ENCODE data around the gene CORO2A. TPM values are rescaled to one million over a fixed set of nuclear protein-coding genes. Genes with fewer than 3 reads are reported as not detected.

CORO2A gene
- total RNA-seq, 6 experiments from 2014 or later = 0.84 to 2.4 (median 1.1) TPM

DNA sequence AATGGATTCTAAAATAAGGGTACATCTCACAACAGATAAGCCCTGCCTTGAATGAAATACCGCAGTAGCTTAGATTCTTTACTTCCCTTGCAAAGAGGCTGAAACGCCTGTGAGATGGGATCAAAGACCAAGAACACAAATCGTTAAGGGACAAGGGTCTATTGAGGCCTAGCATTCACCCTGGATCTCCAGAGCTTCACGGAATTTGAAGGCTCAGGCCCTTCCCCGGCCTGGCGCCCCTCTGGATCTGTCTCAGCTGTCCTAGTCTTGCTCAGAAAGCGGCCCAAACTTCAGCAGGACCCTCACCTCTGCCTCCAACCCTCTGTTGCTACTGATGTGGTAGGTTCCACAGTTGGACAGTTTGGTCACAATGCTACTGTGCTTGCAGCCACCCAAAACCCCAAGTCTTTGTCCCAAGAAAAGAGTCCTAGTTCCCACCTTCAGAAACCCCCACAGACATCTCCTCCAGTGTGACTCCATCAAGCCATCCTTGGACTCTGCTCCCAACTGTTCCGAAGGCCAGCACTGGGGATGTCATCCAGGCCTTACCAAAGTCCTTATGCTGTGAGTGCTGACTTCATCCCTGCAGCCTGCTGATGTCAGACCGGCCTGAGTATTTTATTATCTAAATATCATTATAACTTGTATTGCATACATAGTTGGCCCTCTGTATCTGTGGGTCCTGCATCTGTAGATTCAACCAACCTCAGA is 9.4 kb downstream of the CORO2A start:
- TF ChIP-seq, protein P1, sequence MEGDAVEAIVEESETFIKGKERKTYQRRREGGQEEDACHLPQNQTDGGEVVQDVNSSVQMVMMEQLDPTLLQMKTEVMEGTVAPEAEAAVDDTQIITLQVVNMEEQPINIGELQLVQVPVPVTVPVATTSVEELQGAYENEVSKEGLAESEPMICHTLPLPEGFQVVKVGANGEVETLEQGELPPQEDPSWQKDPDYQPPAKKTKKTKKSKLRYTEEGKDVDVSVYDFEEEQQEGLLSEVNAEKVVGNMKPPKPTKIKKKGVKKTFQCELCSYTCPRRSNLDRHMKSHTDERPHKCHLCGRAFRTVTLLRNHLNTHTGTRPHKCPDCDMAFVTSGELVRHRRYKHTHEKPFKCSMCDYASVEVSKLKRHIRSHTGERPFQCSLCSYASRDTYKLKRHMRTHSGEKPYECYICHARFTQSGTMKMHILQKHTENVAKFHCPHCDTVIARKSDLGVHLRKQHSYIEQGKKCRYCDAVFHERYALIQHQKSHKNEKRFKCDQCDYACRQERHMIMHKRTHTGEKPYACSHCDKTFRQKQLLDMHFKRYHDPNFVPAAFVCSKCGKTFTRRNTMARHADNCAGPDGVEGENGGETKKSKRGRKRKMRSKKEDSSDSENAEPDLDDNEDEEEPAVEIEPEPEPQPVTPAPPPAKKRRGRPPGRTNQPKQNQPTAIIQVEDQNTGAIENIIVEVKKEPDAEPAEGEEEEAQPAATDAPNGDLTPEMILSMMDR (IDR thresholded peaks at IDR 0.05) = no peak
- H3K27me3 Mint-ChIP-seq (ENCODE audit: insufficient read depth) = peaks cover 2% of the 10 kb centered on the region
- H3K36me3 Mint-ChIP-seq (ENCODE audit: low read depth) = no peaks in the 10 kb centered on the region
- H3K4me3 Mint-ChIP-seq = no peak overlapping the region
- DNase-seq = no peak
- H3K4me1 Mint-ChIP-seq (ENCODE audit: low read depth) = no peaks in the 10 kb centered on the region
- H3K9me3 Mint-ChIP-seq = no peaks in the 10 kb centered on the region
- no peak overlapping the region for H3K27ac Mint-ChIP-seq

DNA sequence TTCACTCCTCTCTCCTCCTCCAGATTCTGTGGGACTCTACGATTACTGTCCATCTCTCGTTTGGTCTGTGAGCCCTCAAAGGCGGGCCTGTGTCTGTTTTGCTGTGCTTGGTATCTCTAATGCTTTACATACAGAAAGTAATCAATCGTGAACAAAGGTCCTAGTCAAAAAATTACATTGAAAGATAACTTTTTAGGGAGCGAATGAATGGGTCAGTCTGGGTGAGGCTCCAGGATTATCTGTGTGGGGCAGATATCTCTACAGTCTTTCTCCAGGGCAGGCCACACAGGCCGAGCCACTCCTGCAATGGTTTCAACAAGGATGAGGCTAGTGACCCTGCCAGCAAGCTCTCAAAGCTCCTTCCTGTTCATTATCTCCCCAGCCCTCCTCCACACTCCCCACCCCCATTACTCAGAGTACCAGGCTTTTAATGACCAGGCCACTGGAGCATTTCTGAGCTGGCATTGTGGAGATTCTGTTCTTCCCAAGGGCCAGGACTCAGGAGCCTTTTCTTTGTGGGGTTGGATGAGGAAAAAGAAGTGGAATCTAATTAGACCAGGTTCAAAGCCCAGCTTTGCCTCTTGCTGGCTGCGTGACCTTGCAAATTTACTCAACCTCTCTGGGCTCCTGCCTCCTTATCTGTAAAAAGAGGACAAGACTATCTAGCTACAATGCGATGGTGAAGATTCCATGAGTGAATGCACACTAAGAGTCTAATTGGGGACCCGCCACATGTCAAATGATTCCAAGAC is 10.2 kb downstream of the CORO2A start:
- H3K27ac Mint-ChIP-seq = no peak overlapping the region
- H3K36me3 Mint-ChIP-seq (ENCODE audit: low read depth) = no peaks in the 10 kb centered on the region
- no peaks in the 10 kb centered on the region for H3K4me1 Mint-ChIP-seq (ENCODE audit: low read depth)
- no peak for DNase-seq
- TF ChIP-seq, protein P1 (IDR thresholded peaks at IDR 0.05) = no peak
- no peak overlapping the region for H3K4me3 Mint-ChIP-seq
- no peaks in the 10 kb centered on the region for H3K9me3 Mint-ChIP-seq
- peaks cover 2% of the 10 kb centered on the region for H3K27me3 Mint-ChIP-seq (ENCODE audit: insufficient read depth)

DNA sequence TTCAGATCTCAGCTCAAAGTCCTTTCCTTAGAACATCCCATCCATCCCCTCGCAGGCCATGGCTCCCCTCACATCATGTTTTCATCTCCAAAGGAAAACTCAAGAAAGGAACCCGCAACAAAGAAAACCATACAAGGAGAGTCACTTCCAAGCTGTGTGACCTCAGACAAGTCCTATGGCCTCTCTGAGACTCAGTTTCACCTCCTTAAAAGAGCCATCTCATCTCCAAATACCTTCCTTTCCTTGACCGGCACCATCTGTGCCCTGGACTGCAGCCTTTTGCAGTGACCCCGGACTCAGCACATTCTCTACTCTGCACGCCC is 10.7 kb downstream of the CORO2A start:
- Mint-ChIP-seq H3K9me3 (no peaks in the 10 kb centered on the region), H3K27me3 (ENCODE audit: insufficient read depth) (peaks cover 2% of the 10 kb centered on the region), H3K4me3 (no peak overlapping the region)

DNA sequence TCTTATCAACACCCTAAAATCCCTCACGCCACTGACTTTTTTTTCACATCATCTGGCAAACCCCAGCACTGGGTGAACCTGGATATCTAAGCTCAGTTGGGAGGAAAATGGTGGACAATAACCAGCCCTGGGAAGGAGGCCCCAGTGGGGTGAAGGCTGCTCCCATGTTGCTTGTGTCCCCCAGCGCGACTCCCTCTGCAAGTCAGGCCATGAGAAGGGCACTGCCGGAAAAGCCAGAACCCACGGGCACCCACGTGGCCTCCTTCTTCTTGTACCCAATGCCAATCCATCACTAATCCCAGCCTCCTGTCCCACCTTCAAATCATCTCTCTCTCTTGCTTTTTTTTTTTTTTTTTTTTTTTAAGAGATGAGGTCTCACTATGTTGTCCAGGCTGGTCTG is 11.4 kb downstream of the CORO2A start:
- H3K27ac Mint-ChIP-seq = no peak overlapping the region
- no peaks in the 10 kb centered on the region for H3K36me3 Mint-ChIP-seq (ENCODE audit: low read depth)
- no peak overlapping the region for H3K4me3 Mint-ChIP-seq
- no peaks in the 10 kb centered on the region for H3K9me3 Mint-ChIP-seq
- DNase-seq = no peak
- H3K4me1 Mint-ChIP-seq (ENCODE audit: low read depth) = no peaks in the 10 kb centered on the region
- TF ChIP-seq, protein P1 (IDR thresholded peaks at IDR 0.05) = no peak
- peaks cover 2% of the 10 kb centered on the region for H3K27me3 Mint-ChIP-seq (ENCODE audit: insufficient read depth)

More for the DNA sequence above, 10.7 kb downstream of the CORO2A start:
- no peak for DNase-seq
- Mint-ChIP-seq H3K36me3 (ENCODE audit: low read depth) (no peaks in the 10 kb centered on the region), H3K4me1 (ENCODE audit: low read depth) (no peaks in the 10 kb centered on the region), H3K27ac (no peak overlapping the region)
- TF ChIP-seq, protein P1 (IDR thresholded peaks at IDR 0.05) = no peak

DNA sequence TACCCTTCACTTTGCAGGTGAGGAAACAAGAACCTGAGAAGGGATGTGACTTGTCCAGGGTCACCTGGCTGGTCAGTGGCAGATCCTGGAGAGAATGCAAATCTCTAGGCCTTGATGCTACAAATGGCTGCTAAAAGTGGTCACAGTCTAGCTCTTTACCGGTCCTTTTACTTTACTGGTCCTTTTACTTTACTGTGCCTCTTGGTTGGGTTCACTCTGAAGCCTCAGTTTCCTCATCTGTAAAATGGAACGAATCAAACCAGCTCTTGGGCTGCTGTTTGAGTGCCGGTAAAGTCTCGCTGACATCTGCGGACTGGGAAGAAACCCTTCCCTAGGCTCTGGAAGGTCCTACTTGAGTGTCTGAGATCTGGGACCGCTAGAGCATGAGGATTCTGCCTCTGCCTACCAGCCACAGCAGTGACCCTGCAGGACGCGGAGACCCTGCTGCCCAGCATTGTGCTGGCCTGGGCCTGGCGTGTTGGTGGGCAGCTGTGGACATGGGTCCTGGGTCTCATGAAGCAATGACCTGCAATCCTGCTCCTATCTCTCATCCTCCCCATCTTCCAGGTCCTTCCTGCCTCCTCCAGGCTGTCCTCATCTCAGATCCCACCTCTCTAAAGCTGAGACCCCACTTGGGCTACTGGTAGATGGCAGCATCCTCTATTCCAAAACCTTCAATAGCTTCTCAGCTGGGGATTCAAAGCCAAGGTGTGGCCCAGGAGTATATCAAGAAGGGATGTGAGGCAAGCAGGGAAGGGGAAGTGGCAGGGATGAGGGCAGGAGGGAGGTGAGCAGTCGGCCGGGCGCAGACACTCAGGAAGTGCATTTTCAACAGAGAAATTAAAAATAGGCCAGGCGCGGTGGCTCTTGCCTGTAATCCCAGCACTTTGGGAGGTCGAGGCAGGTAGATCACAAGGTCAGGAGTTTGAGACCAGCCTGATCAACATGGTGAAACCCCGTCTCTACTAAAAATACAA is 13.3 kb downstream of the CORO2A start:
- Mint-ChIP-seq H3K27ac (no peak overlapping the region), H3K4me3 (no peak overlapping the region), H3K4me1 (ENCODE audit: low read depth) (no peaks in the 10 kb centered on the region), H3K9me3 (no peaks in the 10 kb centered on the region), H3K27me3 (ENCODE audit: insufficient read depth) (peaks cover 4% of the 10 kb centered on the region), H3K36me3 (ENCODE audit: low read depth) (no peaks in the 10 kb centered on the region)
- no peak for DNase-seq
- TF ChIP-seq, protein P1 (IDR thresholded peaks at IDR 0.05) = no peak

Data from HFFc6 (cell line).